SK-N-MC (cell line): ENCODE measurements around the gene TRAPPC11.

ENCODE experiments used
- EZH2 ChIP-seq: fragments of 200-600 bp; sonication (generic); IDR thresholded peaks from one replicate; pipeline ENCODE4 v1.6.1; 2017; ENCODE audit warnings: antibody characterized with exemption
- POLR2AphosphoS5 ChIP-seq: IDR thresholded peaks from 2 replicates; pipeline ENCODE4 v1.6.1; 2012; ENCODE audit warnings: mild to moderate bottlenecking, low read depth, low read length, borderline replicate concordance

DNA sequence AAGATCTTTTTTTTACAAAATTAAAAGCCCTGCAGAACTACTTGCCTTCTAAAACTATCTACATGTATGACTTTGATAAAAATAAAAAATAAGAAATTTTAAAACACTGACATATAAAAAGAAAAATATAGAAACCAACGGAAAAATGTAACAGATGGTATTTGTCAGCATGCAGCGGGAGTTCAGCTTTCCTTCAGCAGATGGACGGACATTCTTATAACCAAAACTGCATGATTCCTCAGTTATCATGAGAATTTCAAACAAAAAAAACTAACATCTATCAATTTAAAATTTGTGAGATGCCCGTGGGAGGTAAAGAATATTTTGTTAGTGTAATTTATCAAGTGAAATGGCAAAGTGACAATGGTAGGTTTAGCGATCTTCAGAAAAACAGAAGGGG lies 23.4 kb upstream of the TRAPPC11 start:
- TF ChIP-seq POLR2AphosphoS5 (no peak), EZH2 (no peak)
